SIG-M5 (cell line): ENCODE results near the gene S100A8.
"Not testable (repeated sequence)": the region's sequence is repeated elsewhere in the genome, so short reads cannot be mapped to it uniquely, and the experiment has no call there.

Source experiments
- DNase-seq: peaks from one replicate; lab custom pipeline; 2025; lab: John Stamatoyannopoulos, UW

S100A8 gene

DNA sequence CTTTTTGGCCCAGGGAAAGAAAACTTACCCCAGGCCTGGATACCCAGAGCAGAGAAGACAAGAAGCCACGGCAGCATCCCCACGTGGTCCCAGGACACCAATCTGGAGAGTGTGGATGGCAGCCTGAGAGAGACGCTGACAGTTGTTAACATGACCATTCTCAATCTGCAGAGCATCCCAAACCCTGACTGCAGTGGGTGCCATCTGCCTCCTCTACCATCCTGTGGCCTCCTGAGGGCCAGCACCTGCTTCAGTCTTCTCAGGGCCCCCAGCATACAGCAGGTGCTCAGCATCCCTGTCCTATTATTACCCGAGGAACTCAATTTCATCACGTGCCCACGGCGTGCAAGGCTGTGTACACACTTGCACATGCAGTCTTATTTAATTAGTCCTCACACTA lies 43.0 kb downstream of the S100A8 start:
- no peak for DNase-seq

DNA sequence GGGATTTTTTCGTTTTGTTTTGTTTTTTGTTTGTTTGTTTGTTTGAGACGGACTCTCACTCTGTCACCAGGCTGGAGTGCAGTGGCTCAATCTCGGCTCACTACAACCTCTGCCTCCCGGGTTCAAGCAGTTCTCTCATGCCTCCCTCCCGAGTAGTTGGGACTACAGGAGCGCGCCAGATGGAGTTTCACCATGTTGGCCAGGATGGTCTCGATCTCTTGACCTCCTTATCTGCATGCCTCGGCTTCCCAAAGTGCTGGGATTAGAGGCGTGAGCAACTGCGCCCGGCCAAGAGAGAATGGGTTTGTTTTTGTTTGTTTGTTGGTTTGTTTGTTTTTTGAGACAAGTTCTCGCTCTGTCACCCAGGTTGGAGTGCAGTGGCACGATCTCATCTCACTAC lies 43.8 kb downstream of the S100A8 start:
- not testable (repeated sequence) for DNase-seq

DNA sequence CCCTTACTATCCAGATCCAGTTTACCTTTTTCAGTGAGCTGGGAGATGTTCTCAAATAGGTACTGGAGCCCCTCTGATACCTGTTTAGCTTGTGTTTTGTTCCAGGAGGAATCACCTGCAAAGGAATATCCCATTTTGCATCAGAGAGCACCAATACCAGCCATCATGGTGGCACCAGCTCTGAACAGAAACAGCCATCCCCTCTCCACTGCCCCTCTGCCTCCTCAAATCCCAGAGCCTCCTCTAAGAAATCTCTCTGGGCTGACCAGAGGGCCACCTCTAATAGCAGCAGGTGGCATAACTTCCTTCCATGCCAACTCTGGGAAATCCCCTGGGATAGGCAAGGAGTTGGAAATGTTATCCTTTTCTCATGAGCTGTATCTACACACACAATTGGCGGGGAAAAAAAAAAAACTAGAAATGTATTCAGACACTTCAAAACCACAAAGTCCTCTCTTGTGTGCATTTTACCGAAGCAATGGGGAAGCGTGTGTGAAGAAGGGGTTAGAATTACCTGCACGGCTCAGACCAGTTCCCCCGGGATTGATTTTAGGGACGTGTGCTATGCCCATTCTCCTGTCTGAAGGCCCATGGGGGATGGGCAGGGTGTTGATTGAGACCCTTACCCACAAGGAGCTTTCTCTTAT lies 44.7 kb downstream of the S100A8 start:
- no peak for DNase-seq

DNA sequence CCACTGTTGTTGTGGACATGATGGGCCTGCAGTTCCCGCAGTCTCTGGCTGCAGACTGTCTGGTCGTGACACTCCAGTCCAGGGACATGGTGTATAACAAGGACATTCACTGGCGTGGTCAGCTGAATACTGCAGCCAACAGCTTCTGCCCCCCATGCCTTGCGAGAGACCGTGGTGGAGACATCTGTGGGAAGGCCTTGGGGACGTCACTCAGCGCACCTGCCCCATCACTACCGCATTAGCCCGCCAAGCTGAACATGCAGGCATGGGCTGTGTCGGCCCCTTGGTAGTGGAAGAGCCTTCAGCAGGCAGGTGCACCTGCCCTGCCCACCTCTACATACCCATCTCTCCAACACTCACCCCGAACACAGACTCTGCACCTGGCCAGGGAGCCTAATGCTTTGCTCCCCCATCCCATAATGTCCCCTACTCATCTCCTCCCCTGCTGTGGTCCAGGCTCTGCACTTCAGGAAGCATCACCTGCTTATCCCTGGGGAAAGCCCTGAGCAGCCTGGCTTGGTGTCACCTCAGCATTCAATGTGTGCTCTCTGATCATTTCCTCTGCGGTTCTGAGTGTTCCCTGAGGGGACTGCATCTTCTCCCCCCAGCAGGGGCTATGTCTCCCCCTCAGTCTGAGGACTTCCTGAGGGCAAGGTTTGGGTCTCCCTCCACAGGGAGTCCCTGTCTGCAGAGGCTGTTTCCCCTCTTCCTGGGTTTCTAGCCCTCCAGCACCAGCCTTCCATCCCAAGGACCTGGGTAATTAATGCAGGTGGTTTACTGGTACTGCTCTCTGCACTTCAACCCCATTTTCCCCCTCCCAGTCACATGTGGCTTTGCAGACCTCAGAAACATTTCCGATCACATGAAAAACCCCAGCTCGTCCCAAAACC lies 45.4 kb downstream of the S100A8 start:
- no peak for DNase-seq

DNA sequence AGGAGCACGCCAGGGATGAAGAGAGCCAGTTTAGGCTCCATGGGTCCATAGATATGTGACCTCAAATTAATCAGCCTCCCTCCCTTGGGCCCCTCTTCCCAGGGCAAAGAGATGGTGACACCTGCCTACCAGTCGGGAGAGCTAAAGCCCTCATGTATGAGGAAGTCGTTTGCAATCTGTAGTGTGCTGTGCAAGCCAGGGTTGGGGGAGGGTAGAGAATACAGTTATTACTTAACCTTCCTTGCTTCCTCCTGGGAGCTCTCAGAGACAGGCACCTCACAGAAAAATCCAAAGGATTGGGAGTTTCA lies 46.2 kb downstream of the S100A8 start:
- DNase-seq, result peak; percentile 49

DNA sequence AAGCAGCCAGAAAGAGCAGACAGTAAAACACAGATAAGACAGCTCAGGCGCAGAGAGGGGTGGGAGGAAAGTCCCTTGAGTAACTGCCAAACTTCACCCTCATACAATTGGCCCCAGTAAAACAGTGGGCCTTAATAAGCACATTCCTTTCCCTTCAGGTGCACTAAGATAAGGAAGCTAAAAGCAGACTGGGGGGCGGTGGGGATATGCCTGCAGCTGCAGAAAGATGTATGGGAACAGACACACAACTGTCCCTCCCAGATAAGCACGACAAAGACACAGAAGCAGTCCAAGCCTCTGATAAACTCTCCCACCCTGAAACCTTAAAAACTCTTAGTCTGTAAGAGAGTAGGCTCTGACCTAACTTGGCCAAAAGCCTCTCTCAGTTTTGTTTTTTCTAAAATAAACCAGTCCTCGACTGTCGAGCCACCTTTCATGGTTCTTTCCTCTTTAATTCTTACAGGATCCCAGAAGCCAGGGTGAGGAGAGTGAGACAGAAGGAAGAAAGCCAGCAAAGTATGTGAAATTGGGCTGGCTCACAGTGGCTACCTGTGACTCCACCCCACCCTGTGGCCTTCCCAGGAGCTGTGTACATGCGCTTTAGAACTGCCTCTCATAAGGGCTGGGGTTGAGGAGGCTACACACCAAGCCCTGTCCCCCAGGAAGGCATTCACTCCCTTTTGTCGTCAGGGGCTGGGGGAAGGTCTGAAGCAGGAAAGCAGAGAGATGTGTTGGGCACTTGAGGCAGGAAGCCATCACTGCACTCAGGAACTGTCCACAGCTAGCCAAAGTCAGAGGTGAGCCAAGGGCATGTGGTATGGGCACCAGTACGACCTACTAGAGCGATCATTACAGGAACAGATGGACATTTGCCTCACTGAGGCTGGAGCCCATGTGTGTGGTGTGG lies 46.8 kb downstream of the S100A8 start:
- no peak for DNase-seq

DNA sequence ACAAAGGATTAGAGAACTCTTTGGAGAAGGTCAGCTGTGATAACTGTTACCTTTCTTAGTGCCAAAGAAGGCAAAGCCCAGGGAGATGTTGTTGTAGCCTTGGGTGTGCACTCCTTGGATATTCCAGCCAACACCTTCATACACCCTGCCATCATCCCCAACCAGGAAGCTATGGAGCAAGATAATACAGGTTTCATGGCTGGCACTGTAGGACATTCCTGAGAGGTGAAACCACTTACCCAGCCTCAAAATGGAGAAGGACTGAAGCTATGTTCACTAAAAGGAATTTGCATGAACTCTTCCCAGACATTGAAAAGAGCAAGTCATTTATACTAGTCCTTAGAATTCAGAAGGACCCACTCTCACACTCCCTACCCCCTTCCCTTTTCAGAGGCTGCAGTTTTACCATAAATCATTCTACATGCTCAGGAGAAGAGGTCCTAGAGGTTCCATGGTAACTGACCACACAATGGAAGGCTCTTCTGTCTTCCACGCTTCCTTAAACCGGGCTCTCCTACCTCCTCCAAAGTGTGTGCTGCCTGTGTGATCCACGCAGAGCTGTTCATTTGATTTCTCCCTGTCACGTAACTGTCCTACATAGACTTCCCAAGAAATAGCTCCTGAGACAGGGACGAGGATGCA lies 47.7 kb downstream of the S100A8 start:
- DNase-seq, result no peak

DNA sequence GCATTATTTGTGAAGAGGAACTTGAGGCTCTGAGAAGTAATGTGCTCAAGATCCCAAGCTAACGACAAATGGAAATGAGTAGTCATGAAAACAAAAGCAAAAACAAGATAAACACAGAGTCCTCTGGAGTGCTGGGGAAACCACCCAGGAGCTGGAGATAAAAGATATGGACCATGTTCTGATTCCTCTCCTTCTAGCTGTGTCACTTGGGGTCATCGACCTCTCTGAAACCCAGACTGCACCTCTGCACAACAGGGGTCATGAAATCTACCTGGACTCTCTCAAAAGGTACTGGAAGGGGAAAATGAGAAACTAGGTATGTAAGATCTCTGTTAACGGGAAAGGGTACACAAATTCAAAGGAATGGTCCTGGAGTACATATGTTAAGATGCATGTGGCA lies 48.7 kb downstream of the S100A8 start:
- no peak for DNase-seq

DNA sequence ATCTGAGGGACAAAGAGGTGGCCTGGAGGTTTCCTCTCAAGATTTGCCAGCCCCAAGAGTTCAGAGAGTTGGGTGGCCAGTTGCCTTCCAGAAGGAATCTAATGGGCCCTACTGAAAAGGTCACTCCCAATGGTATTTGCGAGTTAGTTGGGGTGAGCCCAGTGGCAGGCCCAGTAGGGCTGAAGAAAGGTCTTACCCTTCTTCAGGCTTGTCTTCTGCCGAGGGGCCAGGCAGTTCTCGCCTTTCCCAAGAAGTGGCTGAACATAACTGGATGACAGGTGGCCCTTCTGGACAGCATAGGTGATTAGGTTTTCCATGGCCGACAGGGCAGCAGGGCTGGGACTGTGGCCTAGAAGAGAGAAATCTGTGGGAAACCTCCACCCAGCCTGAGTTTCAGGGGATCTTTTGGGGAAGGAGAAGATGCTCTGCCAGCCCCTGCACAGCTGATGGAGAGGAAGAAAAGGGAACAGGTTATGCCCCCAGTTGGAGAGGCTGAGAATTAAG lies 49.4 kb downstream of the S100A8 start:
- no peak for DNase-seq

DNA sequence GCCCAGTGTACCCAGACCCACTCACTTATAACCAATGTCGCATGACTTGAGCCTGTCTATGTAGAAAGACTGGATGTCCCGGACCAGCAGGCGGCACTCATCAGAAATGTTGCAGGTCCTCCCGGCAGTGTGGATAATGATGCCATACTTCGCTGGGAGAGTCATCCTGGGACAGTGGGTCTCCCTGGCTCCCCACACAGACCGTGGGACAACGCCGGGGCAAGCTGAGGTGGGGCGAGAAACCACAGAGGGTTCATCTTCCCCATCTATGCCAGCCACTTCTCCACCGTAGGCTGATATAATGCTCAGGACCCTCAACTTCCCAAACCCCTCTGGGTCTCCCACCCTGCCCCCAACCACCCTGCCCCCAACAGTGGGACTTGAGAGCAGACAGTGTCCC lies 50.5 kb downstream of the S100A8 start:
- DNase-seq, result no peak
